Stimulated activated CD8-positive, alpha-beta memory T cell treated with anti-CD3 and anti-CD28 coated beads, Interleukin-15, amount 100 ng/mL, for 4 hours (primary cell): ENCODE data around the gene LAMTOR5.
"Not testable (repeated sequence)": the region's sequence is repeated elsewhere in the genome, so short reads cannot be mapped to it uniquely, and the experiment has no call there.

Experiments used
- DNase-seq, 2 donors: peaks; one replicate each; pipeline ENCODE4 v3.0.0-alpha.2; 2020; ENCODE audit warnings: low read depth in 2 of 2

LAMTOR5 gene

GRCh38 chr1:110426854-110427253 lies 19.4 kb upstream of the LAMTOR5 start:
- DNase-seq, result no peak

DNA sequence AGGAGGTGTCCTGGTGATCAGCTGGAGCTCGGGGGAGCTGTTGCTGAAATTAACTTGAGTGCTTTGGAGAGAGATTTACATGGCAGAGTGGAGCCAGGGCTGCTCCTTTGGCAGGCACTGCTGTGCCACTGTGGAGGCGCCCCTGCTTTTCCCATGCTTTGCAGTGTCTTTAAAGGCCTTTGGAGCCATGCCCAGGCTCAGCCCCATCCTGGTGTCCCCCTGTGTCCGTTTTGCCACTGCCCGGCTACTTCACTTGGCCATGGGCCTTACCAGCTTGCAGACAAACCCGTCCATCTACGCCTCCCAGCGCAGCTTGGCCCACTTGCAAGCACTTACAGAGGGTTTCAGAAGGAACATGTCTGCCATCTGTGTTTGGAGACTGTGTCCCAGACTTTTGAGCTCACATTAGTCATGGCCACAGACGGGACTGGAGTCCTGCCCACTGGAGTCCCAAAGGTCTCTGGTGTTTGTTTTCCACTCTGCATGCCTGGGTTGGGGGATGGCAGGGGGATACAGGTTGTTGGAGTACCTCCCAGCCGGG lies 18.2 kb upstream of the LAMTOR5 start:
- no peak for DNase-seq

- no peak for DNase-seq
These were observed 17.5 kb upstream of the LAMTOR5 start for GRCh38 chr1:110424699-110425611.

DNA sequence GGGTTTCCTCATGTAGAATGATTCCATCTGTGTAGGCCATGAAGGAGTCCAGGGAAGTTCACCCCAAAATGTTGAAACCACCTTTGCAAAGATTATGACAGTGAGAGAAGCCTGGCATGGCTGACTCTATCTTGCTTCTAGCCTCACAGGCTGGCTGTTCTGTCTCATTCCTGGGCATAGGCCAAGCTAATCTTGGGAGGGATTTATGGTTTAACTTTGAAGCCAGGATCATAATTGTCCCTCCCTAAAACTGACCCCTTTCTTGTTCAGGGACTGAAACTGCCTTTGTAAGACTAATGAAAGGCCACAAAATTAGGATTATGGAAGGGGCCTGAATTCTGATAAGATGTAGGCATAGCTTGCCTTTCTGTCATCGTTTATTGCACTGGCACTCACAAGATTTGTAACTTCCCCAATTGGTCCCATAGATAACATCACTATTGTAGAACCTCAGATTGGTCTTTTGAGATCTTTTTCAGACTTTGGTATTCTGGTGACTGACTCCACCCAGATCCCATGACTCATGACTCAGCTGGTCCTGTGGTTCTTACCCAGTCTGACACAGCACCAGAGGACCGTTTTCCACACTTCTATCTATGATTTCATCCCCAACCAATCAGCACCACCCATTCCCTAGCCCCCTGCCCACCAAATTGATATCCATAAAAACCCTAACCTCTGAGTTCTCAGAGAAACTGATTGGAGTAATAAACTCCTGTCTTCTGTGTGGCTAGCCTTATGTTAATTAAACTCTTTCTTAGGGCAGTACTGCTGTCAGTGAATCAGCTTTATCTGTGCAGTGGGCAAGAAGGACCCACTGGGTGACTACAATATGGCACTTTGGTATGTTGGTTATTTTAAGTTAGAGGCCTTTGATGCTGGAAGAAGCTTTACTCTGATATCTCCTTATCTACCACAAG lies 13.6 kb upstream of the LAMTOR5 start:
- DNase-seq, result peak in 1 of 2 donors; percentile 1

- DNase-seq, result no peak
These were observed 12.6 kb upstream of the LAMTOR5 start for GRCh38 chr1:110420023-110420662.

- no peak for DNase-seq
These were observed 11.2 kb upstream of the LAMTOR5 start for GRCh38 chr1:110418729-110419128.

- not testable (repeated sequence) for DNase-seq
These were observed 5.6 kb upstream of the LAMTOR5 start for GRCh38 chr1:110413045-110413444.

GRCh38 chr1:110412576-110412975 lies 5.1 kb upstream of the LAMTOR5 start:
- DNase-seq, result peak; percentile 13 to 19

DNA sequence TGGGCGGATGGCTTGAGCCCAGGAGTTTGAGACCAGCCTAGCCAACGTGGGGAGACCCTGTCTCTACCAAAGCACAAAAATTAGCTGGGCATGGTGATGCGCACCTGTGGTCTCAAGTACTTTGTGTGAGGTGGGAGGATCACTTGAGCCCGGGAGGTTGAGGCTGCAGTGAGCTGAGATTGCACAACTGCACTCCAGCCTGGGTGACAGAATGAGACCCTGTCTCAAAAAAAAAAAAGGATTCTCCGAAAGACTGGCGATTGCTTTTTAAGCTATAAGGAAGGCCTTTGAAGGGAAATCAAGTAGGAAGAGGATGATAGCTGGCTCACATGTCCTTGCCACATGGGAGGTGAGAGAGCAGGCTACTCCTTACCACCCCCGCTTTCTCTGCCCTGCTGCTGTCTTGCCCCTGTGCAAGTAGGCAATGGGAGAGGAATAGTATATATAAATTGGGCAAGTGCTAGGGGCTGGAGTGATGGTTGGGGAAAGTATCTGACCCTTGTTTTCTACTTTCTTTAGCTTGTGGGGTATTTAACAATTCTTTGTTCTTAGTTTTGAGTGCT lies 3.8 kb upstream of the LAMTOR5 start:
- no peak for DNase-seq

DNA sequence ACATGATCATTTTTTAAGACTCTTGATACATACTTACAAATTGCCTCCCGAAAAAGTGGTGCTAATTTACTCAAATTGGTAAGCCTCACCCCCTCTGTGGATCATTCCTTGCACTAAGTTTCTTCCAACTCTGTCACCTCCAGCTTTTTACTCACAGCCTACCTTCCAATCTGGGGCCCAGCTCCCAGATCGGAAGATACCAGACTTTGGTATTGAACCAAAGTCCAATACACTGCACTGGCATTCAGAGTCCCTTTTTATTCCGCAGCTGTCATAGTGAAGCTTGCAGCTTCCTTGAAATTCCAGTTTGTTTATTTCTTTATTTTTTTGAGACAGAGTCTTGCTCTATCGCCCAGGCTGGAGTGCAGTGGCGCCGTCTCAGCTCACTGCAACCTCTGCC lies 1.8 kb upstream of the LAMTOR5 start:
- DNase-seq, result no peak

- no peak for DNase-seq
These were observed 994 bp upstream of the LAMTOR5 start for GRCh38 chr1:110408488-110408887.

GRCh38 chr1:110406407-110406806 lies 1.1 kb downstream of the LAMTOR5 start:
- not testable (repeated sequence) for DNase-seq

DNA sequence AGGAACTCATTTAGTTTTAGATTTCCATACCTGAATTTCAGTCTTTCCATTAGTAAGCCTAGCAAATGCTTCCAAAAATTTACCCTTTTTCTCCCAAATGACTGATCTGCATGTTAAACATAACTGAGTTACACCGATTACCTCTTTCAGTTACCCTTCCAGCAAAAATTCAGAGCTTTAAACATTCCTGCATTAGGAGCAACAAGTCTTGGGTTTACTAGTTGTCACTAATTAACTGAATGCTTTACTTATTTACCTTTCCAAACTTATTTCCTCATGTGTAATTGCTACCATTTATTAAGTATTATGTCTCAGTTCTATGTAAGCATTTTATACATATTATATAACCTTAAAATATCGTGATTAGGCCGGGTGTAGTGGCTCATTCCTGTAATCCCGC lies 3.1 kb downstream of the LAMTOR5 start:
- no peak for DNase-seq

DNA sequence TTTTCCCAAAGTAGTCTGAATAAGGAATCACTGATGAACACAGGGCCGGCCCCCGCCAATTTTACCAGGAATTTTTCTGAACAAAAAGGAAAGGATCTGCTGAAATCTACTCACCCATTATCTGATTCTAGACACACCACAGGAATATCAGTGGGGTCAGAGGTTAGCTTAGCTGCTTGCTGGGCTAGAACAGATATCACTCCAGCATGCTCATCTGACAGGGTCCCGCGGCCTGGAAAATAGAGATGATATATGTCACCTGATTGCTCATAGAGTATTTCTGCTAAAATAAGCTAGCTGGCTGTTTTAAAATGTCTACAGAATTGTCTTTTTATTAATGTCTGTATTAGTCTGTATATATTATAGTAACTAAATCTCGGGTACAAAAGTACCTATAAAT lies 3.7 kb downstream of the LAMTOR5 start:
- DNase-seq, result no peak

GRCh38 chr1:110396259-110396958 lies 11.1 kb downstream of the LAMTOR5 start:
- not testable (repeated sequence) for DNase-seq

DNA sequence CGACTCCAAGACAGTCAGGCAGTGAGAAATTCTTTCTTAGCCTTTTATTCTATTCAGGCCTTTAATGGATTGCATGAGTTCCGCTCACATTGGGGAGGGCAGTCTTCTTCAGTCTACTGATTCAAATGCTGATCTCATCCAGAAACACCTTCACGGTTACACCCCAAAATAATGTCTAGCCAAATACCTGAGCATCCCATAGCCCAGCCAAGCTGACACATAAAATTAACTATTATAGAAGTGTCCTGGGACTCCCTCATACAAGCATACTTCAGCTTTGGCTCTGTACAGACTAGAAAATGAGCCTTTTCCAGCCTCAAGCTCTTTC lies 13.0 kb downstream of the LAMTOR5 start:
- no peak for DNase-seq

- no peak for DNase-seq
These were observed 13.6 kb downstream of the LAMTOR5 start for GRCh38 chr1:110393691-110394492.

GRCh38 chr1:110393286-110393685 lies 14.2 kb downstream of the LAMTOR5 start:
- DNase-seq, result no peak

- no peak for DNase-seq
These were observed 16.7 kb downstream of the LAMTOR5 start, which contains the start of gene SLC16A4 for GRCh38 chr1:110390692-110391245. SLC16A4 (minus strand) TSS chr1:110391026; CDS start chr1:110389323, 1,703 bp downstream.

DNA sequence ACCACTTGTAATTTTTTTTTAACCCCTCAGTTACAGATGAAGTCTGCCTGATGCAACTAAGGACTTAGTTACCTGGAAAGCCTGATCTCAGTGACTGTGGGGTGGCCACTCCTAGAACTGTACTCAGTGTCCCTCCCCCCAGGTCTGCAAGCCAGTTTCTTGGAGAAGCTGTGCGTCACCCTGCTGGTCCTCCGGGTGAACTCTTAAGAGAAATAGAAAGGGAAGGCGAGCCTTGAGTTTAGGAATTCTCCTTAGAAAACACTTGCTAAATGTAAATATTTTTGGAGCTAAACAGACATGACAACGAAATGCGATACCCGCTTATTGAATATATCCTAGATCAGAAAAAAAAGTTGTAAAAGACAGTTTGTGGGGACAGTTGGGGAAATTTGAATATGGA lies 17.4 kb downstream of the LAMTOR5 start:
- no peak for DNase-seq
